NOMO-1 treated with DMSO at 0.1 percent for 48 hours (cell line): ENCODE data around the gene RMND5B.
"Not testable (repeated sequence)": the region's sequence is repeated elsewhere in the genome, so short reads cannot be mapped to it uniquely, and the experiment has no call there.

Experiments used
- DNase-seq: peaks from one replicate; lab custom pipeline; 2025; ENCODE audit not compliant: unreplicated experiment; lab: John Stamatoyannopoulos, UW

Gene RMND5B

GRCh38 chr5:178130576-178131445 is at the start of gene RMND5B:
TSS of gene RMND5B (plus strand) at chr5:178131014. CDS start at chr5:178138120, 7,106 bp downstream.
- DNase-seq: peak; percentile 70

GRCh38 chr5:178081571-178082243 is 49.1 kb upstream of the RMND5B start:
- no peak for DNase-seq

GRCh38 chr5:178083922-178084321 is 46.9 kb upstream of the RMND5B start:
- DNase-seq: no peak

- no peak for DNase-seq
Observed at GRCh38 chr5:178085316-178085715, 45.5 kb upstream of the RMND5B start.

- no peak for DNase-seq
Observed at GRCh38 chr5:178086266-178086665, 44.5 kb upstream of the RMND5B start.

GRCh38 chr5:178087199-178087598 is 43.6 kb upstream of the RMND5B start:
- DNase-seq: not testable (repeated sequence)

GRCh38 chr5:178090856-178091255 is 40.0 kb upstream of the RMND5B start:
- DNase-seq: no peak

- no peak for DNase-seq
Observed at GRCh38 chr5:178093134-178093533, 37.7 kb upstream of the RMND5B start.

GRCh38 chr5:178094345-178094744 is 36.5 kb upstream of the RMND5B start:
- no peak for DNase-seq

- no peak for DNase-seq
Observed at GRCh38 chr5:178098685-178099084, 32.1 kb upstream of the RMND5B start.

GRCh38 chr5:178103612-178104011 is 27.2 kb upstream of the RMND5B start:
- DNase-seq: no peak

- DNase-seq: no peak
Observed at GRCh38 chr5:178104492-178104891, 26.3 kb upstream of the RMND5B start.

GRCh38 chr5:178106086-178106485 is 24.7 kb upstream of the RMND5B start:
- no peak for DNase-seq

GRCh38 chr5:178106556-178107239 is 24.1 kb upstream of the RMND5B start:
- DNase-seq: no peak

GRCh38 chr5:178107756-178108310 is 23.0 kb upstream of the RMND5B start:
- DNase-seq: no peak

- DNase-seq: no peak
Observed at GRCh38 chr5:178108446-178108845, 22.4 kb upstream of the RMND5B start.

GRCh38 chr5:178108966-178109365 is 21.8 kb upstream of the RMND5B start:
- peak; percentile 62 for DNase-seq

- DNase-seq: no peak
Observed at GRCh38 chr5:178110511-178110910, 20.3 kb upstream of the RMND5B start.

- no peak for DNase-seq
Observed at GRCh38 chr5:178111925-178112324, 18.9 kb upstream of the RMND5B start.

- no peak for DNase-seq
Observed at GRCh38 chr5:178112545-178112944, 18.3 kb upstream of the RMND5B start.

GRCh38 chr5:178113141-178113787 is 17.6 kb upstream of the RMND5B start, which contains the start of gene N4BP3:
TSS of gene N4BP3 (plus strand) at chr5:178113532. CDS start at chr5:178119584, 6,052 bp downstream.
- DNase-seq: peak; percentile 71
